Smooth muscle cell (in vitro differentiated cells): ENCODE data around the gene COMMD9. TPM values are rescaled to one million over a fixed set of nuclear protein-coding genes. Genes with fewer than 3 reads are reported as not detected.

Experiments
- DNase-seq: peaks from one replicate; lab custom pipeline; 2025; ENCODE audit not compliant: unreplicated experiment; lab: John Stamatoyannopoulos, UW
- H2AFZ ChIP-seq: fragments of 200-600 bp; sonication (generic); 2 replicates; pipeline ENCODE4 v1.6.0; 2016; ENCODE audit warnings: antibody characterized with exemption, low read depth, mild to moderate bottlenecking
- H3F3A ChIP-seq: fragments of 200-600 bp; sonication (generic); 2 replicates; pipeline ENCODE4 v1.6.0; 2017; ENCODE audit warnings: antibody characterized with exemption, low read depth
- H3K27ac ChIP-seq: fragments of 200-600 bp; sonication (generic); 2 replicates; pipeline ENCODE4 v1.5.1; 2016; ENCODE audit warnings: low read depth, mild to moderate bottlenecking
- H3K27me3 ChIP-seq: fragments of 200-600 bp; sonication (generic); 2 replicates; pipeline ENCODE4 v1.6.1; 2016; ENCODE audit warnings: low read depth, mild to moderate bottlenecking
- H3K36me3 ChIP-seq: fragments of 200-600 bp; sonication (generic); 2 replicates; pipeline ENCODE4 v1.5.1; 2016; ENCODE audit warnings: low read depth
- H3K4me1 ChIP-seq: fragments of 200-600 bp; sonication (generic); 2 replicates; pipeline ENCODE4 v1.5.1; 2016; ENCODE audit warnings: low read depth
- H3K4me2 ChIP-seq: fragments of 200-600 bp; sonication (generic); 2 replicates; pipeline ENCODE4 v1.6.0; 2016; ENCODE audit warnings: mild to moderate bottlenecking
- H3K4me3 ChIP-seq: fragments of 200-600 bp; sonication (generic); 2 replicates; pipeline ENCODE4 v1.5.1; 2016; ENCODE audit warnings: mild to moderate bottlenecking
- H3K79me2 ChIP-seq: fragments of 200-600 bp; sonication (generic); 2 replicates; pipeline ENCODE4 v1.6.0; 2016; ENCODE audit warnings: low read depth, mild to moderate bottlenecking
- H3K9ac ChIP-seq: fragments of 200-600 bp; sonication (generic); 2 replicates; pipeline ENCODE4 v1.6.0; 2016; ENCODE audit warnings: low read depth
- H3K9me3 ChIP-seq: fragments of 200-600 bp; sonication (generic); replicated peaks from 2 replicates; pipeline ENCODE4 v1.5.1; 2016; ENCODE audit warnings: low read depth
- H4K20me1 ChIP-seq: fragments of 200-600 bp; sonication (generic); 2 replicates; pipeline ENCODE4 v1.6.0; 2016; ENCODE audit warnings: low read depth
- CTCF ChIP-seq: fragments of 200-600 bp; sonication (generic); IDR thresholded peaks from 2 replicates; pipeline ENCODE4 v1.5.1; 2017; ENCODE audit warnings: borderline replicate concordance, mild to moderate bottlenecking, antibody characterized with exemption; ENCODE audit not compliant: insufficient read depth, poor library complexity, severe bottlenecking
- WGBS: methylation state at CpG from one replicate; pipeline ENCODE4 v1.1.7; 2016; ENCODE audit warnings: low lambda C conversion rate; 5-methylcytosine and 5-hydroxymethylcytosine counted together
- polyA plus RNA-seq: library from polyadenylated mRNA; unstranded; fragments of >200 nt; fragmentation: Nextera tagmentation; extraction: Ambion mirVana; gene quantifications from 2 replicates; pipeline ENCODE4 v1.2.1, GENCODE V29; 2016
- total RNA-seq: library from RNA; depleted of rRNA; stranded (reverse); fragments of >200 nt; gene quantifications from 2 replicates; pipeline ENCODE4 v1.2.3, GENCODE V29; 2014

Gene COMMD9
- total and polyA plus RNA-seq, 2 experiments from 2014 or later = 35.9 to 83.0 TPM

DNA sequence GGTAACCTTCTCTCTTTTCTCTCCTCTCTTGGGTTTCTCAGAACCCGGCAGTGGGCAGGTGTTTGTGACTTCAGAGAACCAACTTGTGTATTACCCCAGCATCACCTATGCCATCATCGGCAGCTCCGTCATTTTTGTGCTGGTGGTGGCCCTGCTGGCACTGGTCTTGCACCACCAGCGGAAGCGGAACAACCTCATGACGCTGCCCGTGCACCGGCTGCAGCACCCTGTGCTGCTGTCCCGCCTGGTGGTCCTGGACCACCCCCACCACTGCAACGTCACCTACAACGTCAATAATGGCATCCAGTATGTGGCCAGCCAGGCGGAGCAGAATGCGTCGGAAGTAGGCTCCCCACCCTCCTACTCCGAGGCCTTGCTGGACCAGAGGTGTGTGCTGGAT is 62.2 kb downstream of the COMMD9 start:
- Histone ChIP-seq H3K27ac (no peak overlapping the region), H3K4me3 (no peak overlapping the region), H3K4me1 (peaks cover 16% of the 10 kb centered on the region), H3K4me2 (no peak overlapping the region), H3K9ac (no peak overlapping the region), H3K36me3 (no peaks in the 10 kb centered on the region), H3K9me3 (no peaks in the 10 kb centered on the region), H3K79me2 (no peaks in the 10 kb centered on the region), H3K27me3 (no peaks in the 10 kb centered on the region), H3F3A (peaks cover 17% of the 10 kb centered on the region), H4K20me1 (no peaks in the 10 kb centered on the region), H2AFZ (no peak overlapping the region)
- no peak for TF ChIP-seq CTCF
- WGBS = 100% methylated on average over 15 of the region's 15 CpGs
- no peak for DNase-seq

GRCh38 chr11:36224209-36224882 is 64.9 kb downstream of the COMMD9 start:
- Histone ChIP-seq H2AFZ (no peak overlapping the region), H4K20me1 (no peaks in the 10 kb centered on the region), H3K27me3 (no peaks in the 10 kb centered on the region), H3K79me2 (no peaks in the 10 kb centered on the region), H3K9me3 (peaks cover 5% of the 10 kb centered on the region), H3K36me3 (no peaks in the 10 kb centered on the region), H3K27ac (no peak overlapping the region), H3K4me2 (no peak overlapping the region), H3K4me1 (no peaks in the 10 kb centered on the region), H3F3A (no peaks in the 10 kb centered on the region), H3K4me3 (no peak overlapping the region), H3K9ac (no peak overlapping the region)
- WGBS = 51% methylated on average over 5 of the region's 5 CpGs
- no peak for TF ChIP-seq CTCF
- no peak for DNase-seq

DNA sequence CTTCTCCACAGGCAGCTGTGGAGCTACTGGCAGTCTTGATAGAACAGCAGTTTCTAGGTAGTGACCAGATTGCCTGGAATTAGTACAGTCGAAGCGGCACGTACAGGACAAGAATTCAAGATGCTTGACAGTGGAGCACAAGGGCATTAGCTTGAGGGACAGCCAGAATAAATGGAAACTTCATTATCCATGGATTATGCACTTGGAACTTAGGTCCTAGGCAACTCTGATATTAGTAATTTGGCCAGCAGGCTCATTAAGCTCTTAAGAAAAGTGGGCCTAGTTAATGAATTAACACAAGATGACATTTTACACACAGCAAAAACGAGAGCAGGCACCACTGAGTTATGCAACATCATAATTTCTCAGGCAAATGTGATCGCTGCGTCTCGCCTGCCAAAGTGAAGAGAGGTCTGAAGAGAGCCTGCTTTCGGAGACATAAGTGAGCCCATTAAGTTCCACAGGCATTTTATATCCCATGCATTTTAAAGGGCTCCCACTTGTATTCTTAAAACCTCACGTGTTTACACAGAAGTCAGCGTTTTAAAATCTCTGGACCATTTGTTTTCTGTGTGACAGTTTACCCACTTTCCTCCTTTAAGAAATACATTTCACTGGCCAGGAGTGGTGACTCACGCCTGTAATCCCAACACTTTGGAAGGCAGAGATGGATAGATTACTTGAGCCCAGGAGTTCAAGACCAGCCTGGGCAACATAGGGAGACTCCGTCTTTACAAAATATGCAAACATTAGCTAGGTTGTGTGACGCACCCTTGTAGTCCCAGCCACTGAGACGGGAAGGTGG is 66.2 kb downstream of the COMMD9 start:
- Histone ChIP-seq H3K36me3 (no peaks in the 10 kb centered on the region), H3K27me3 (no peaks in the 10 kb centered on the region), H3K4me3 (no peak overlapping the region), H3F3A (no peaks in the 10 kb centered on the region), H3K79me2 (no peaks in the 10 kb centered on the region), H3K9ac (no peak overlapping the region), H3K9me3 (peaks cover 5% of the 10 kb centered on the region), H4K20me1 (no peaks in the 10 kb centered on the region), H3K27ac (no peak overlapping the region), H3K4me2 (no peak overlapping the region), H3K4me1 (no peaks in the 10 kb centered on the region), H2AFZ (no peak overlapping the region)
- TF ChIP-seq CTCF = no peak
- 49% methylated on average over 14 of the region's 14 CpGs for WGBS
- DNase-seq = no peak

Other genes starting within 250 kb of the COMMD9 start
- 33.8 and 41.4 TPM in 2 replicates for gene PRR5L, start 6.9 kb upstream of the COMMD9 start, total RNA-seq
- gene PRR5L, start 6.9 kb upstream of the COMMD9 start, polyA plus RNA-seq = 16.1 and 21.4 TPM in 2 replicates
- 18.9 and 19.7 TPM in 2 replicates for gene TRAF6, start 220.8 kb upstream of the COMMD9 start, total RNA-seq
- 9.9 and 14.7 TPM in 2 replicates for gene TRAF6, start 220.8 kb upstream of the COMMD9 start, polyA plus RNA-seq